KMS-11 (cell line): Measurements from ENCODE around the gene HOXA1.
A peak's percentile ranks its signal among the peaks of the same experiment; 100 is the strongest.

Source experiments
- H2AFZ ChIP-seq: fragments of 200-600 bp; sonication (generic); 2 replicates; pipeline ENCODE4 v1.6.1; 2016; ENCODE audit warnings: antibody characterized with exemption, mixed run types, low read depth
- H3K27ac ChIP-seq: fragments of 200-600 bp; sonication (generic); 2 replicates; pipeline ENCODE4 v1.6.1; 2016; ENCODE audit warnings: mild to moderate bottlenecking, mixed run types
- H3K27me3 ChIP-seq: fragments of 200-600 bp; sonication (generic); 2 replicates; pipeline ENCODE4 v1.6.1; 2017; ENCODE audit warnings: mild to moderate bottlenecking, low read depth, mixed run types, moderate library complexity; ENCODE audit not compliant: insufficient read depth
- H3K36me3 ChIP-seq: fragments of 200-600 bp; sonication (generic); 2 replicates; pipeline ENCODE4 v1.6.1; 2017; ENCODE audit warnings: mild to moderate bottlenecking, mixed run types; ENCODE audit not compliant: insufficient read depth
- H3K4me1 ChIP-seq: fragments of 200-600 bp; sonication (generic); 2 replicates; pipeline ENCODE4 v1.6.1; 2016; ENCODE audit warnings: mild to moderate bottlenecking, low read depth, mixed run types; ENCODE audit not compliant: poor library complexity, severe bottlenecking
- H3K4me2 ChIP-seq: fragments of 200-600 bp; sonication (generic); 2 replicates; pipeline ENCODE4 v1.7.0; 2016; ENCODE audit warnings: mild to moderate bottlenecking, mixed run types
- H3K4me3 ChIP-seq: fragments of 200-600 bp; sonication (generic); IDR thresholded peaks from 2 replicates; pipeline ENCODE4 v1.6.1; 2017; ENCODE audit warnings: low read depth, low read length, mixed read lengths; ENCODE audit not compliant: insufficient read depth
- H3K79me2 ChIP-seq: fragments of 200-600 bp; sonication (generic); 2 replicates; pipeline ENCODE4 v1.6.1; 2016; ENCODE audit warnings: low read depth, mixed run types; ENCODE audit not compliant: insufficient read depth
- H3K9ac ChIP-seq: fragments of 200-600 bp; sonication (generic); 2 replicates; pipeline ENCODE4 v1.6.1; 2016; ENCODE audit warnings: mild to moderate bottlenecking, mixed run types
- H4K20me1 ChIP-seq: fragments of 200-600 bp; sonication (generic); 2 replicates; pipeline ENCODE4 v1.6.1; 2016; ENCODE audit warnings: mild to moderate bottlenecking, mixed run types; ENCODE audit not compliant: insufficient read depth
- TF ChIP-seq, protein P1 (sequence below): fragments of 200-600 bp; sonication (generic); conservative IDR thresholded peaks from 2 replicates; pipeline ENCODE4 v1.6.1; 2017; ENCODE audit warnings: low read depth, mild to moderate bottlenecking, antibody characterized with exemption, low read length, moderate library complexity, mixed read lengths

HOXA1 gene

DNA sequence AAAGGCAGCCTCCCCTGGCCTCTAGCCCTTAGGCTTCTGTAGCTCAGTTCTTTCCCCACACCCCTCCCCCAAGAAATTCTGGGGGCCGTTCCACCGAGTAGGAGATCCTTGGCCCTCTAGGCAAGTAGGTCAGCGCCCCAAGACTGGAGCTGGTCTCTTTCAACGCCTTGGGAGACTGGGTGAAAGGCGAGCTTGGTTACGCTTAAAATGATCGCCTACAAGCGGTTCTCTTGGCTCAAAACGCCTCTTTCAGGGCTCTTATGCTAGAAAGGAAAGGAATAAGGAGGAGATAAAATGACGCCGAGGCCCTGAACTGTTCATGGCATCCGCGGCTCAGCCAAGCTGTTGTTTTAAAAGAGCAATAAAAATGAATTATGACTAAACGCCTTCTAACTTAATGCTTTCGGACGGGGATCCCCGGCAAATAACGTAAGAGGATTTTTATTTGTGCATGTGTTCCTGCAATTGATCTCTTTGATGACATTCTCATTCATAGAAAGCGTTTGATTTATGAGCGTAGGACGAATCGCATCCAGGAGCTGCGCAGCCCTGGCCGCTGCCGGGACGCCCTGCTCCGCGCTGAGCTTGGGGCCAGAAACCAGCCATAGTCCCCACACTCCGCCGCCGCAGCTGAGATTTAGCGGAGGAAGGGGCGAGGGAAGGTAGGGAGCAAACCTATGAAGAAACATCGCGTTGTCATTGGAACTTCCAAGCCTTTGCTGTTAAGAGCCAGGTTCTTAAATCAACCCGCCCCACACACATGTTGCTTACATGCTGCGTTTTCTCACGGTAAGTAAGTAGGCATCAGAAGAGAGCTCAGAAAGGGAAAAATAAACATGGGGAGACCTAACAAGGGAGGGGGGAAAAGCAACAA is 3.0 kb upstream of the HOXA1 start:
- peaks cover 16% of the 10 kb centered on the region for H3K79me2 ChIP-seq
- H3K27me3 ChIP-seq, result no peaks in the 10 kb centered on the region
- no peak overlapping the region for H2AFZ ChIP-seq
- H3K27ac ChIP-seq, result no peak overlapping the region
- no peaks in the 10 kb centered on the region; the same call in 1 of the 2 replicates for H4K20me1 ChIP-seq
- H3K4me3 ChIP-seq, result no peak overlapping the region
- peaks cover 7% of the 10 kb centered on the region for H3K4me1 ChIP-seq
- no peaks in the 10 kb centered on the region for H3K36me3 ChIP-seq
- TF ChIP-seq, protein P1, sequence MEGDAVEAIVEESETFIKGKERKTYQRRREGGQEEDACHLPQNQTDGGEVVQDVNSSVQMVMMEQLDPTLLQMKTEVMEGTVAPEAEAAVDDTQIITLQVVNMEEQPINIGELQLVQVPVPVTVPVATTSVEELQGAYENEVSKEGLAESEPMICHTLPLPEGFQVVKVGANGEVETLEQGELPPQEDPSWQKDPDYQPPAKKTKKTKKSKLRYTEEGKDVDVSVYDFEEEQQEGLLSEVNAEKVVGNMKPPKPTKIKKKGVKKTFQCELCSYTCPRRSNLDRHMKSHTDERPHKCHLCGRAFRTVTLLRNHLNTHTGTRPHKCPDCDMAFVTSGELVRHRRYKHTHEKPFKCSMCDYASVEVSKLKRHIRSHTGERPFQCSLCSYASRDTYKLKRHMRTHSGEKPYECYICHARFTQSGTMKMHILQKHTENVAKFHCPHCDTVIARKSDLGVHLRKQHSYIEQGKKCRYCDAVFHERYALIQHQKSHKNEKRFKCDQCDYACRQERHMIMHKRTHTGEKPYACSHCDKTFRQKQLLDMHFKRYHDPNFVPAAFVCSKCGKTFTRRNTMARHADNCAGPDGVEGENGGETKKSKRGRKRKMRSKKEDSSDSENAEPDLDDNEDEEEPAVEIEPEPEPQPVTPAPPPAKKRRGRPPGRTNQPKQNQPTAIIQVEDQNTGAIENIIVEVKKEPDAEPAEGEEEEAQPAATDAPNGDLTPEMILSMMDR, result no peak
- H3K4me2 ChIP-seq, result no peak overlapping the region
- H3K9ac ChIP-seq, result no peak overlapping the region

DNA sequence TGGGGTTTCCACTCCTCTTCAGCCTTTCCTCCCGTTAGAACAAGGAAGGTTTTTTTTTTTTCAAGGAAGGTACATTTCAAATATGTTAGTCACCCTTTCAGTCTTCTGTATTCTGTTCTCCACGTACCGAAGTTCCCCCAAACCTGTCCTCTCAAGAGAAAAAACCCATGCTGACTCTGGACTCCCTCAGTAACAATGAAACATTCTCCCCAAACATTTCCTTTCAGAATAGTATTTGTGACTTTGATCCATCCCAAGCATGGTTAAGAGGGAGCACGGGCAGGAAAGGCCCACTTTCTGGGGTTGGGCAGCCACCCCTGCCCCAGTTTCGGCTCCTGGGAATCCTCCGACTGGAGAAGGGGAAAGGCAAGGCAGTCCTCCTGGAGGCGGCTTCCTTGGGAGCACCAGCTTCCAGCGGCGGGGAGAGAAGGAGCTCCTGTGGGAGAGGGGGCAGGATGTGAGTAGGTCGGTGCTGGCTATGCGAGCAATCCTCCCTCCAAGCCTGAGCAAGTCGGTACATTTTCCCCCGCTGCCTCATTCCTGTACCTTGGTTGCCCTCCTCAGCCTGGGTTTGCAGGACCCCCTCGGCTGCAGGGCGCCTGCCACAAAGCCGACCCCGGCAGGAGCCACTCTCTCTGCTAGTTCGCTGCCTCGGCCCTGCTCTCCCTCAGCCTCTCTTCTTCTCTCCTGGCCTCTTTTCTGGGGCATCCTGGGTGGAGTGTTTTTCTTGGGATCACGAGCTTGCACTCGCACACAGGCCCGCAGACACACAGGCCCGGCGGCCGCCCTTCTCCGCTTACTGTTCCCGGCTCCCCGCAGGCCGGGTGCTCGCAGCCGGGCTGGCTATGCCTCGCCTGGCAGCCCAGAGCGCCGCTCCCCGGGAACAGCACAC is 2.1 kb upstream of the HOXA1 start:
- Histone ChIP-seq H3K27me3 (no peaks in the 10 kb centered on the region), H3K4me3 (no peak overlapping the region), H3K36me3 (no peaks in the 10 kb centered on the region), H3K4me1 (peaks cover 7% of the 10 kb centered on the region), H3K27ac (no peak overlapping the region), H3K4me2 (peak overlapping the region; percentile 89), H3K79me2 (peaks cover 16% of the 10 kb centered on the region), H3K9ac (no peak overlapping the region), H4K20me1 (no peaks in the 10 kb centered on the region; the same call in 1 of the 2 replicates), H2AFZ (0 out of 2 replicates have a peak overlapping the region, but pooled peaks have one; percentile 90)
- TF ChIP-seq, protein P1, result no peak

DNA sequence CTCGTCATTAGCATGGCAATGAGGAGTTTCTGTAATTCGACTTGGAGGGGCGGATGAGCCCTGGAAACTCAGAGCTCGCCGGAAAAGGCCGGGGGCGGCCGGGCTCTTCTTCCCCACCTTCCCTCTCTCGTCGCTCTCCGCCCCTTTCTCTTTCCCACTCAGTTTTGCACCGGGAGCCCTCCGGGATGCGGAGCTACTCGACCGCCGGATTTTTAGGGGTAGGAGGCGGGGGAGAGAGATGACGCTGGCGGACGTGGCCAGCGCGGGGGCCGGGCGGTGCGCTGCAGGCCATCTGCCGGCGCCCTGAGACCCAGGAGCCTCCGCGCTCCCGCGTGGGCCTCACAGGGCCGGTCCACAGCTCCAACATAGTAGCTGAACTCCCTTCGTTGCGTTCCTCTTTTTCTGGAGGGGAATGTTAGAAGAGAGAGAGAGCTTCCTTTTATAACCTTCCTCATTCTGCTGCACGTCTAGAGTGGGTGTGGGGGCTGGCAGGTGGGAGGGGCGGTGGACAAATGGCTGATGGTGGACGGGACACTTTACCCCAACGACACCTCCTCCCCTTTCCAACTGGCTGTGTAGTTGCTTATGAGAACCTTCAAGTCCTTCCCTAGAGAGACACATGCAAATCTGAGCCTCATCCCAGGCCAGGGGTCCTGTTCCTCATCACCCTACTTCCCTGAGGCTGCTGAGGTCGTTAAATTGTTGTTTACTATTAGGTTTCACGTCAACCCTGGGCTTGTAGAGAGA is 1.1 kb upstream of the HOXA1 start:
- Histone ChIP-seq H3K79me2 (peaks cover 16% of the 10 kb centered on the region), H4K20me1 (no peaks in the 10 kb centered on the region; the same call in 1 of the 2 replicates), H2AFZ (peak overlapping the region; percentile 90), H3K36me3 (no peaks in the 10 kb centered on the region), H3K4me3 (no peak overlapping the region), H3K4me2 (peak overlapping the region; percentile 89), H3K27ac (peak overlapping the region; percentile 59), H3K4me1 (peaks cover 7% of the 10 kb centered on the region), H3K27me3 (no peaks in the 10 kb centered on the region), H3K9ac (peak overlapping the region; percentile 61; the same call in 1 of the 2 replicates)
- TF ChIP-seq, protein P1, result no peak
